Lower leg skin (tissue), 4 donors: Measurements from ENCODE around the gene USP17L25. TPM values are rescaled to one million over a fixed set of nuclear protein-coding genes. Genes with fewer than 3 reads are reported as not detected.
"Not testable (repeated sequence)": the region's sequence is repeated elsewhere in the genome, so short reads cannot be mapped to it uniquely, and the experiment has no call there.

Source experiments
- DNase-seq, 2 donors: peaks; one replicate each; pipeline ENCODE4 v3.0.0-alpha.2; 2019; ENCODE audit warnings: low spot score in 2 of 2
- H3K4me3 ChIP-seq: fragments of 200-600 bp; sonication (generic); 2 replicates; pipeline ENCODE4 v1.5.1; 2017; ENCODE audit warnings: mild to moderate bottlenecking, low read depth; ENCODE audit not compliant: poor library complexity, severe bottlenecking
- WGBS, 2 donors: methylation state at CpG; one replicate each; pipeline ENCODE4 v1.1.5; 2018; 5-methylcytosine and 5-hydroxymethylcytosine counted together
- intact Hi-C: fragments of 100-400 bp; cut with DNase I; formaldehyde crosslinking; loops from one replicate; pipeline ENCODE4 v1.15.0; 2023; ENCODE audit warnings: low total_unique reads
- total RNA-seq, 4 donors: library from RNA; depleted of rRNA; stranded (reverse); fragments of >200 nt; gene quantifications; one replicate each; pipeline ENCODE4 v1.1.0, GENCODE V29; 2016

The USP17L25 gene, protein sequence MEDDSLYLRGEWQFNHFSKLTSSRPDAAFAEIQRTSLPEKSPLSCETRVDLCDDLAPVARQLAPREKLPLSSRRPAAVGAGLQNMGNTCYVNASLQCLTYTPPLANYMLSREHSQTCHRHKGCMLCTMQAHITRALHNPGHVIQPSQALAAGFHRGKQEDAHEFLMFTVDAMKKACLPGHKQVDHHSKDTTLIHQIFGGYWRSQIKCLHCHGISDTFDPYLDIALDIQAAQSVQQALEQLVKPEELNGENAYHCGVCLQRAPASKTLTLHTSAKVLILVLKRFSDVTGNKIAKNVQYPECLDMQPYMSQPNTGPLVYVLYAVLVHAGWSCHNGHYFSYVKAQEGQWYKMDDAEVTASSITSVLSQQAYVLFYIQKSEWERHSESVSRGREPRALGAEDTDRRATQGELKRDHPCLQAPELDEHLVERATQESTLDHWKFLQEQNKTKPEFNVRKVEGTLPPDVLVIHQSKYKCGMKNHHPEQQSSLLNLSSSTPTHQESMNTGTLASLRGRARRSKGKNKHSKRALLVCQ
- total RNA-seq: not detected

DNA sequence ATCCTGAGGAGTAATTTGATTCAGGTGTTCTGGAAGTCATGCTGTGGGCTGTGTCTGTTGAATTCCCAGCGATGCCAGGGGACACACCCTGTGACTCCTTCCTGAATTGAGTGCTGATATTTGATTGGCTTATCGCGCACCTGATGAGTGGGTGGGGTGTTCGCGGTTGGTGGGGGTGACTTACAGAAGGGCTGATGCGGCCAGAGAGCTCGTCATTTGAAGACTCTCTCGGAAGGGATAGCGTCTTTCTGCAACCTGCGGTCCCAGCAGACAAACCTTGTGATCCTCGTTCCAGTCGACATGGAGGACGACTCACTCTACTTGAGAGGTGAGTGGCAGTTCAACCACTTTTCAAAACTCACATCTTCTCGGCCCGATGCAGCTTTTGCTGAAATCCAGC is at the start of gene USP17L25:
USP17L25 (plus strand) TSS at position 301 of the 400 bp plus-strand sequence; CDS start at position 301, 0 bp downstream.
- WGBS, 2 donors: no CpG with 5 or more reads among the region's 15 CpGs
- DNase-seq, intact Hi-C loops, H3K4me3 ChIP-seq: not testable (repeated sequence)

DNA sequence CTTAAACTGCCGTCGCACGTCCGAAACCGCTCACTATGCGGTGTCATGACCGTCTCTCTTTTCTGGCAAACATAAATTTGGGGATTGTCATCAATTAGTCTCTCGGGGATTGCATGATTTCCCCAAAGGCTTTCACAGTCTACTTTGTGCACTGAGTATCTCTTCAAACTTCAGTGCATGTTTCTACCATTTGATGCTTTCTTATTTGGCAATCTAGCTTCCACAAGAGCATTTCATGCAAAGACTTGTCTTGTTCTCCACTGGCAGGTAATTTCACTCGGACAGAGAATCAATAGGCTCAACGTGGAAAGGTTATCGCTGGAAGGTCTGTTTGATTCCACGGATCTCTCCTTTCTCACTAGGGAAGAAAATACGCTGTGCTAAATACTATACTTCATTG is 5.5 kb upstream of the USP17L25 start:
- intact Hi-C loops, DNase-seq, H3K4me3 ChIP-seq: not testable (repeated sequence)
- 74 to 86% methylated on average over 5 to 7 of the region's 13 CpGs for WGBS, 2 donors

DNA sequence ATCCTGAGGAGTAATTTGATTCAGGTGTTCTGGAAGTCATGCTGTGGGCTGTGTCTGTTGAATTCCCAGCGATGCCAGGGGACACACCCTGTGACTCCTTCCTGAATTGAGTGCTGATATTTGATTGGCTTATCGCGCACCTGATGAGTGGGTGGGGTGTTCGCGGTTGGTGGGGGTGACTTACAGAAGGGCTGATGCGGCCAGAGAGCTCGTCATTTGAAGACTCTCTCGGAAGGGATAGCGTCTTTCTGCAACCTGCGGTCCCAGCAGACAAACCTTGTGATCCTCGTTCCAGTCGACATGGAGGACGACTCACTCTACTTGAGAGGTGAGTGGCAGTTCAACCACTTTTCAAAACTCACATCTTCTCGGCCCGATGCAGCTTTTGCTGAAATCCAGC is 4.8 kb upstream of the USP17L25 start, which contains the start of gene USP17L24:
USP17L24 (plus strand) TSS at position 301 of the 400 bp plus-strand sequence; CDS start at position 301, 0 bp downstream.
- intact Hi-C loops, DNase-seq, H3K4me3 ChIP-seq: not testable (repeated sequence)
- no CpG with 5 or more reads among the region's 15 CpGs for WGBS, 2 donors

DNA sequence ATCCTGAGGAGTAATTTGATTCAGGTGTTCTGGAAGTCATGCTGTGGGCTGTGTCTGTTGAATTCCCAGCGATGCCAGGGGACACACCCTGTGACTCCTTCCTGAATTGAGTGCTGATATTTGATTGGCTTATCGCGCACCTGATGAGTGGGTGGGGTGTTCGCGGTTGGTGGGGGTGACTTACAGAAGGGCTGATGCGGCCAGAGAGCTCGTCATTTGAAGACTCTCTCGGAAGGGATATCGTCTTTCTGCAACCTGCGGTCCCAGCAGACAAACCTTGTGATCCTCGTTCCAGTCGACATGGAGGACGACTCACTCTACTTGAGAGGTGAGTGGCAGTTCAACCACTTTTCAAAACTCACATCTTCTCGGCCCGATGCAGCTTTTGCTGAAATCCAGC is 4.6 kb downstream of the USP17L25 start, which contains the start of gene USP17L26:
USP17L26 (plus strand) TSS at position 301 of the 400 bp plus-strand sequence; CDS start at position 301, 0 bp downstream.
- WGBS, 2 donors: no CpG with 5 or more reads among the region's 15 CpGs
- intact Hi-C loops, DNase-seq, H3K4me3 ChIP-seq: not testable (repeated sequence)

DNA sequence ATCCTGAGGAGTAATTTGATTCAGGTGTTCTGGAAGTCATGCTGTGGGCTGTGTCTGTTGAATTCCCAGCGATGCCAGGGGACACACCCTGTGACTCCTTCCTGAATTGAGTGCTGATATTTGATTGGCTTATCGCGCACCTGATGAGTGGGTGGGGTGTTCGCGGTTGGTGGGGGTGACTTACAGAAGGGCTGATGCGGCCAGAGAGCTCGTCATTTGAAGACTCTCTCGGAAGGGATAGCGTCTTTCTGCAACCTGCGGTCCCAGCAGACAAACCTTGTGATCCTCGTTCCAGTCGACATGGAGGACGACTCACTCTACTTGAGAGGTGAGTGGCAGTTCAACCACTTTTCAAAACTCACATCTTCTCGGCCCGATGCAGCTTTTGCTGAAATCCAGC is 9.4 kb downstream of the USP17L25 start, which contains the start of gene USP17L5:
USP17L5 (plus strand) TSS at position 301 of the 400 bp plus-strand sequence; CDS start at position 301, 0 bp downstream.
- DNase-seq, H3K4me3 ChIP-seq, intact Hi-C loops: not testable (repeated sequence)
- WGBS, 2 donors: no CpG with 5 or more reads among the region's 15 CpGs

DNA sequence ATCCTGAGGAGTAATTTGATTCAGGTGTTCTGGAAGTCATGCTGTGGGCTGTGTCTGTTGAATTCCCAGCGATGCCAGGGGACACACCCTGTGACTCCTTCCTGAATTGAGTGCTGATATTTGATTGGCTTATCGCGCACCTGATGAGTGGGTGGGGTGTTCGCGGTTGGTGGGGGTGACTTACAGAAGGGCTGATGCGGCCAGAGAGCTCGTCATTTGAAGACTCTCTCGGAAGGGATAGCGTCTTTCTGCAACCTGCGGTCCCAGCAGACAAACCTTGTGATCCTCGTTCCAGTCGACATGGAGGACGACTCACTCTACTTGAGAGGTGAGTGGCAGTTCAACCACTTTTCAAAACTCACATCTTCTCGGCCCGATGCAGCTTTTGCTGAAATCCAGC is 14.1 kb downstream of the USP17L25 start, which contains the start of gene USP17L27:
USP17L27 (plus strand) TSS at position 301 of the 400 bp plus-strand sequence; CDS start at position 301, 0 bp downstream.
- intact Hi-C loops, H3K4me3 ChIP-seq, DNase-seq: not testable (repeated sequence)
- no CpG with 5 or more reads among the region's 15 CpGs for WGBS, 2 donors

DNA sequence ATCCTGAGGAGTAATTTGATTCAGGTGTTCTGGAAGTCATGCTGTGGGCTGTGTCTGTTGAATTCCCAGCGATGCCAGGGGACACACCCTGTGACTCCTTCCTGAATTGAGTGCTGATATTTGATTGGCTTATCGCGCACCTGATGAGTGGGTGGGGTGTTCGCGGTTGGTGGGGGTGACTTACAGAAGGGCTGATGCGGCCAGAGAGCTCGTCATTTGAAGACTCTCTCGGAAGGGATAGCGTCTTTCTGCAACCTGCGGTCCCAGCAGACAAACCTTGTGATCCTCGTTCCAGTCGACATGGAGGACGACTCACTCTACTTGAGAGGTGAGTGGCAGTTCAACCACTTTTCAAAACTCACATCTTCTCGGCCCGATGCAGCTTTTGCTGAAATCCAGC is 18.9 kb downstream of the USP17L25 start, which contains the start of gene USP17L28:
USP17L28 (plus strand) TSS at position 301 of the 400 bp plus-strand sequence; CDS start at position 301, 0 bp downstream.
- WGBS, 2 donors: no CpG with 5 or more reads among the region's 15 CpGs
- intact Hi-C loops, H3K4me3 ChIP-seq, DNase-seq: not testable (repeated sequence)

DNA sequence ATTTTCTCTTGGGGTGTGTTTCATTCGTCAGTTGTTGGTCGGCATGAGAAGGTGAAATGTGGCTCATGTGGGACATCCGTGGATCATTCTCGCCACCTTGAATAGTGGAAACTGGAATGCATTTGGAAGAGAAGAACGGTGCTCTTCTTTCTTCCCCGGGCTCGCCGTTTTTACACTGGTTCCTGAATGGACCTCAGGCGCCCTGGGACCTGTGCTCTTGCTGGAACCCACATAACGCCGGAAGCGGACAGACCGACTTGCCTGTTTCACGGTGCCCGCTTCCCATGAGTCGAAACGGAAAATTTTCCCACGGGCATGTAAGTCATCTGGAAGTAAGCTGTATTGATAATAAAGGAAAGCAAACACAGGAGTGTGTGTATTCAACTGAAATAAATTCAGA is 21.2 kb downstream of the USP17L25 start:
- intact Hi-C loops, DNase-seq, H3K4me3 ChIP-seq: not testable (repeated sequence)
- WGBS, 2 donors: no CpG with 5 or more reads among the region's 18 CpGs

DNA sequence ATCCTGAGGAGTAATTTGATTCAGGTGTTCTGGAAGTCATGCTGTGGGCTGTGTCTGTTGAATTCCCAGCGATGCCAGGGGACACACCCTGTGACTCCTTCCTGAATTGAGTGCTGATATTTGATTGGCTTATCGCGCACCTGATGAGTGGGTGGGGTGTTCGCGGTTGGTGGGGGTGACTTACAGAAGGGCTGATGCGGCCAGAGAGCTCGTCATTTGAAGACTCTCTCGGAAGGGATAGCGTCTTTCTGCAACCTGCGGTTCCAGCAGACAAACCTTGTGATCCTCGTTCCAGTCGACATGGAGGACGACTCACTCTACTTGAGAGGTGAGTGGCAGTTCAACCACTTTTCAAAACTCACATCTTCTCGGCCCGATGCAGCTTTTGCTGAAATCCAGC is 23.6 kb downstream of the USP17L25 start, which contains the start of gene USP17L29:
USP17L29 (plus strand) TSS at position 301 of the 400 bp plus-strand sequence; CDS start at position 301, 0 bp downstream.
- intact Hi-C loops, DNase-seq, H3K4me3 ChIP-seq: not testable (repeated sequence)
- no CpG with 5 or more reads among the region's 15 CpGs for WGBS, 2 donors

DNA sequence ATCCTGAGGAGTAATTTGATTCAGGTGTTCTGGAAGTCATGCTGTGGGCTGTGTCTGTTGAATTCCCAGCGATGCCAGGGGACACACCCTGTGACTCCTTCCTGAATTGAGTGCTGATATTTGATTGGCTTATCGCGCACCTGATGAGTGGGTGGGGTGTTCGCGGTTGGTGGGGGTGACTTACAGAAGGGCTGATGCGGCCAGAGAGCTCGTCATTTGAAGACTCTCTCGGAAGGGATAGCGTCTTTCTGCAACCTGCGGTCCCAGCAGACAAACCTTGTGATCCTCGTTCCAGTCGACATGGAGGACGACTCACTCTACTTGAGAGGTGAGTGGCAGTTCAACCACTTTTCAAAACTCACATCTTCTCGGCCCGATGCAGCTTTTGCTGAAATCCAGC is 33.1 kb downstream of the USP17L25 start, which contains the start of gene USP17L30:
USP17L30 (plus strand) TSS at position 301 of the 400 bp plus-strand sequence; CDS start at position 301, 0 bp downstream.
- H3K4me3 ChIP-seq, intact Hi-C loops, DNase-seq: not testable (repeated sequence)
- no CpG with 5 or more reads among the region's 15 CpGs for WGBS, 2 donors

DNA sequence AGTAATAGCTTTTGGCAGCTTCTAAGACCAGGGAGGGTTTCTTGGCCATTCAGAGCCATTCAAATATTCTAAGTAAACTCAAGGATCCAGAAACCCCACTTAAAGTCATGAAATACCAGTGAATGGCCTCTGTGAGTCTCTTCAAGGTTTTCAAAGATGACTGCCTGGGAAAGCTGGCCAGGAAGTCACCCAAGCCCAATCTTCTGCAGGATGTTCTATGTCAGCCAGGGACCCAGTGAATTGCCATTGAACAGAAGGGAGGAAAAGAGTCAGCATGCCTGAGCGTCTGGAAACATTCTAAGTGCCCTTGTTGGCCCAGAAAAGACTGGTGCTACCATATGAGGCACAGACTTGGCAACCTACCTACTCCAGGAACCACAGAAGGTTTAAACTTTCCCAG is 50.2 kb downstream of the USP17L25 start:
- H3K4me3 ChIP-seq, intact Hi-C loops, DNase-seq: not testable (repeated sequence)
- WGBS, 2 donors: 0 to 44% methylated on average over 1 of the region's 1 CpG

Other genes starting within 250 kb of the USP17L25 start
- gene FAM90A26, start 159.5 kb upstream of the USP17L25 start, total RNA-seq: not detected
- gene USP17L10, start 119.3 kb upstream of the USP17L25 start, total RNA-seq: not detected
- gene USP17L11, start 114.5 kb upstream of the USP17L25 start, total RNA-seq: not detected
- not detected for gene USP17L12, start 109.8 kb upstream of the USP17L25 start, total RNA-seq
- not detected for gene USP17L13, start 105.0 kb upstream of the USP17L25 start, total RNA-seq
- not detected for gene USP17L15, start 95.5 kb upstream of the USP17L25 start, total RNA-seq
- not detected for gene USP17L17, start 86.0 kb upstream of the USP17L25 start, total RNA-seq
- not detected for gene USP17L18, start 81.3 kb upstream of the USP17L25 start, total RNA-seq
- not detected for gene USP17L19, start 76.5 kb upstream of the USP17L25 start, total RNA-seq
- not detected for gene USP17L20, start 71.8 kb upstream of the USP17L25 start, total RNA-seq
- not detected for gene USP17L21, start 67.0 kb upstream of the USP17L25 start, total RNA-seq
- gene USP17L22, start 62.3 kb upstream of the USP17L25 start, total RNA-seq: not detected
- gene USP17L24, start 4.7 kb upstream of the USP17L25 start, total RNA-seq: not detected
- gene USP17L26, start 4.7 kb downstream of the USP17L25 start, total RNA-seq: not detected
- not detected for gene USP17L5, start 9.5 kb downstream of the USP17L25 start, total RNA-seq
- not detected for gene USP17L27, start 14.2 kb downstream of the USP17L25 start, total RNA-seq
- gene USP17L28, start 19.0 kb downstream of the USP17L25 start, total RNA-seq: not detected
- not detected for gene USP17L29, start 23.7 kb downstream of the USP17L25 start, total RNA-seq
- gene USP17L30, start 33.2 kb downstream of the USP17L25 start, total RNA-seq: not detected
- not detected for gene DEFB131A, start 114.5 kb downstream of the USP17L25 start, total RNA-seq